Vagina (tissue), 2 donors: ENCODE measurements around the gene PTPRN2. TPM values are rescaled to one million over a fixed set of nuclear protein-coding genes. Genes with fewer than 3 reads are reported as not detected.
A peak's percentile ranks its signal among the peaks of the same experiment; 100 is the strongest.
"Not testable (repeated sequence)": the region's sequence is repeated elsewhere in the genome, so short reads cannot be mapped to it uniquely, and the experiment has no call there.

ENCODE experiments used
- DNase-seq, 2 donors: peaks; one replicate each; pipeline ENCODE4 v3.0.0-alpha.2; 2017; ENCODE audit errors: extremely low spot score in 2 of 2
- H3K27ac ChIP-seq: fragments of 200-600 bp; sonication (generic); one replicate; pipeline ENCODE4 v1.5.1; 2019
- H3K27me3 ChIP-seq: fragments of 200-600 bp; sonication (generic); one replicate; pipeline ENCODE4 v1.5.1; 2019
- H3K36me3 ChIP-seq, 2 donors: fragments of 200-600 bp; sonication (generic); one replicate each; pipeline ENCODE4 v1.5.1; 2017 to 2019
- H3K4me1 ChIP-seq: fragments of 200-600 bp; sonication (generic); one replicate; pipeline ENCODE4 v1.5.1; 2019
- H3K4me3 ChIP-seq, 2 donors: fragments of 200-600 bp; sonication (generic); 1 replicate in 1 of 2; 2 replicates in 1 of 2; pipeline ENCODE4 v1.5.1; 2016 to 2019
- H3K9me3 ChIP-seq: fragments of 200-600 bp; sonication (generic); one replicate; pipeline ENCODE4 v1.5.1; 2019
- CTCF ChIP-seq, 3 experiments: fragments of 450-650 bp in 2 of 3; fragments of 200-600 bp in 1 of 3; sonication (generic) in 1 of 3; IDR thresholded peaks; one replicate each; pipeline ENCODE4 v1.5.1; 2017 to 2019; ENCODE audit warnings: antibody characterized with exemption in 3 of 3, mild to moderate bottlenecking in 2 of 3, moderate library complexity in 2 of 3
- POLR2A ChIP-seq, 2 donors: fragments of 450-650 bp; IDR thresholded peaks; one replicate each; pipeline ENCODE4 v1.6.1; 2017; ENCODE audit warnings: antibody characterized with exemption in 2 of 2, mild to moderate bottlenecking in 2 of 2, moderate library complexity in 2 of 2
- POLR2AphosphoS5 ChIP-seq, 2 donors: sonication (generic); formaldehyde crosslinking; IDR thresholded peaks; one replicate each; pipeline ENCODE4 v1.9.0; 2017; ENCODE audit warnings: antibody characterized with exemption in 2 of 2, mild to moderate bottlenecking in 2 of 2, low read depth in 1 of 2; ENCODE audit not compliant: insufficient read depth in 1 of 2
- intact Hi-C: fragments of 100-400 bp; cut with DNase I; formaldehyde crosslinking; loops from one replicate; pipeline ENCODE4 v1.15.1; 2023
- total RNA-seq: library from RNA; depleted of rRNA; stranded (reverse); fragments of >200 nt; gene quantifications from one replicate; pipeline ENCODE4 v1.2.3, GENCODE V29; 2016

The PTPRN2 gene
- total RNA-seq, 1 donor from 2014 or later: 7.4 TPM

- Histone ChIP-seq H3K27ac (no peak overlapping the region), H3K9me3 (no peaks in the 10 kb centered on the region), H3K36me3 (no peaks in the 10 kb centered on the region), H3K4me3 (no peak overlapping the region), H3K27me3 (no peaks in the 10 kb centered on the region), H3K4me1 (no peaks in the 10 kb centered on the region)
- no peak for DNase-seq
- no peak for TF ChIP-seq CTCF (IDR thresholded peaks at IDR 0.05)
- no peak for TF ChIP-seq POLR2A (IDR thresholded peaks at IDR 0.05)
- no peak for TF ChIP-seq POLR2AphosphoS5 (IDR thresholded peaks at IDR 0.05; ENCODE audit: insufficient read depth in 1 of 2, low read depth in 1 of 2)
- intact Hi-C loops: no loop called here
Measured at GRCh38 chr7:157506268-157506667, 1081.4 kb downstream of the PTPRN2 start.

- no peak for TF ChIP-seq POLR2A (IDR thresholded peaks at IDR 0.05)
- no peak for TF ChIP-seq POLR2AphosphoS5 (IDR thresholded peaks at IDR 0.05; ENCODE audit: insufficient read depth in 1 of 2, low read depth in 1 of 2)
- no peak for TF ChIP-seq CTCF (IDR thresholded peaks at IDR 0.05)
- no peak overlapping the region for H3K27ac ChIP-seq
- no peaks in the 10 kb centered on the region for H3K27me3 ChIP-seq
- intact Hi-C loops: no loop called here
- no peak for DNase-seq
- no peaks in the 10 kb centered on the region for H3K4me1 ChIP-seq
- H3K9me3 ChIP-seq: no peaks in the 10 kb centered on the region
- H3K36me3 ChIP-seq: no peaks in the 10 kb centered on the region
- no peak overlapping the region for H3K4me3 ChIP-seq
Measured at GRCh38 chr7:157505646-157506045, 1082.0 kb downstream of the PTPRN2 start.

GRCh38 chr7:157503229-157503628 is 1084.4 kb downstream of the PTPRN2 start:
- TF ChIP-seq POLR2A (IDR thresholded peaks at IDR 0.05) (no peak), POLR2AphosphoS5 (IDR thresholded peaks at IDR 0.05; ENCODE audit: insufficient read depth in 1 of 2, low read depth in 1 of 2) (no peak), CTCF (IDR thresholded peaks at IDR 0.05) (no peak)
- DNase-seq: no peak
- Histone ChIP-seq H3K27me3 (no peaks in the 10 kb centered on the region), H3K9me3 (no peaks in the 10 kb centered on the region), H3K4me1 (no peaks in the 10 kb centered on the region), H3K27ac (no peak overlapping the region), H3K36me3 (no peaks in the 10 kb centered on the region), H3K4me3 (peak overlapping the region in 1 of 2 donors; percentile 4)
- intact Hi-C loops: no loop called here

- no peak for DNase-seq
- H3K27me3 ChIP-seq: no peaks in the 10 kb centered on the region
- peak in 1 of 2 donors; percentile 26 for TF ChIP-seq POLR2AphosphoS5 (IDR thresholded peaks at IDR 0.05; ENCODE audit: insufficient read depth in 1 of 2, low read depth in 1 of 2)
- no peak for TF ChIP-seq POLR2A (IDR thresholded peaks at IDR 0.05)
- TF ChIP-seq CTCF (IDR thresholded peaks at IDR 0.05): no peak
- no peaks in the 10 kb centered on the region for H3K9me3 ChIP-seq
- H3K4me3 ChIP-seq: peak overlapping the region in 1 of 2 donors; percentile 4
- no peaks in the 10 kb centered on the region for H3K36me3 ChIP-seq
- no peak overlapping the region for H3K27ac ChIP-seq
- H3K4me1 ChIP-seq: no peaks in the 10 kb centered on the region
- intact Hi-C loops: no loop called here
Measured at GRCh38 chr7:157502701-157503111, 1084.9 kb downstream of the PTPRN2 start.

- H3K4me1 ChIP-seq: no peaks in the 10 kb centered on the region
- intact Hi-C loops: no loop called here
Measured at GRCh38 chr7:157501581-157501980, 1086.0 kb downstream of the PTPRN2 start.

GRCh38 chr7:157500989-157501540 is 1086.6 kb downstream of the PTPRN2 start:
- DNase-seq, H3K27ac ChIP-seq, H3K9me3 ChIP-seq, intact Hi-C loops, H3K36me3 ChIP-seq, H3K4me3 ChIP-seq, H3K27me3 ChIP-seq, H3K4me1 ChIP-seq: not testable (repeated sequence)

More at GRCh38 chr7:157501581-157501980, 1086.0 kb downstream of the PTPRN2 start:
- no peak for TF ChIP-seq POLR2AphosphoS5 (IDR thresholded peaks at IDR 0.05; ENCODE audit: insufficient read depth in 1 of 2, low read depth in 1 of 2)
- no peak for TF ChIP-seq POLR2A (IDR thresholded peaks at IDR 0.05)
- TF ChIP-seq CTCF (IDR thresholded peaks at IDR 0.05): no peak
- DNase-seq: no peak
- no peaks in the 10 kb centered on the region for H3K36me3 ChIP-seq
- H3K27me3 ChIP-seq: no peaks in the 10 kb centered on the region
- H3K9me3 ChIP-seq: no peaks in the 10 kb centered on the region
- no peak overlapping the region for H3K4me3 ChIP-seq
- H3K27ac ChIP-seq: no peak overlapping the region
